ENCODE results near the gene VIPR2.
"Not testable (repeated sequence)": the region's sequence is repeated elsewhere in the genome, so short reads cannot be mapped to it uniquely, and the experiment has no call there.

Gene VIPR2

GRCh38 chr7:159144758-159145489, at the start of gene VIPR2:
TSS of gene VIPR2 (minus strand) at chr7:159144867. CDS start at chr7:159144771, 96 bp downstream.
- no peak for DNase-seq

- no peak for DNase-seq
Observed at GRCh38 chr7:159193543-159194090, 49.0 kb upstream of the VIPR2 start.

- no peak for DNase-seq
Observed at GRCh38 chr7:159192725-159193453, 48.2 kb upstream of the VIPR2 start.

GRCh38 chr7:159192013-159192412, 47.3 kb upstream of the VIPR2 start:
- no peak for DNase-seq

- no peak for DNase-seq
Observed at GRCh38 chr7:159191236-159191635, 46.6 kb upstream of the VIPR2 start.

GRCh38 chr7:159188011-159188410, 43.3 kb upstream of the VIPR2 start:
- no peak for DNase-seq

GRCh38 chr7:159179241-159179640, 34.6 kb upstream of the VIPR2 start:
- DNase-seq = no peak

GRCh38 chr7:159177284-159177953, 32.8 kb upstream of the VIPR2 start:
- DNase-seq = no peak

- no peak for DNase-seq
Observed at GRCh38 chr7:159175792-159176191, 31.1 kb upstream of the VIPR2 start.

- DNase-seq = not testable (repeated sequence)
Observed at GRCh38 chr7:159175100-159175499, 30.4 kb upstream of the VIPR2 start.

- DNase-seq = no peak
Observed at GRCh38 chr7:159172400-159172799, 27.7 kb upstream of the VIPR2 start.

GRCh38 chr7:159169391-159169790, 24.7 kb upstream of the VIPR2 start:
- DNase-seq = no peak

GRCh38 chr7:159167139-159167538, 22.5 kb upstream of the VIPR2 start:
- DNase-seq = no peak

GRCh38 chr7:159166530-159166929, 21.9 kb upstream of the VIPR2 start:
- DNase-seq = no peak

GRCh38 chr7:159165352-159165751, 20.7 kb upstream of the VIPR2 start:
- no peak for DNase-seq

- DNase-seq = not testable (repeated sequence)
Observed at GRCh38 chr7:159163703-159164301, 19.1 kb upstream of the VIPR2 start.

- not testable (repeated sequence) for DNase-seq
Observed at GRCh38 chr7:159162050-159162626, 17.5 kb upstream of the VIPR2 start.

- no peak for DNase-seq
Observed at GRCh38 chr7:159160450-159160849, 15.8 kb upstream of the VIPR2 start.

- no peak for DNase-seq
Observed at GRCh38 chr7:159159731-159160130, 15.1 kb upstream of the VIPR2 start.

GRCh38 chr7:159158888-159159405, 14.3 kb upstream of the VIPR2 start:
- DNase-seq = no peak

GRCh38 chr7:159158125-159158887, 13.6 kb upstream of the VIPR2 start:
- no peak for DNase-seq

- DNase-seq = no peak
Observed at GRCh38 chr7:159157714-159158113, 13.0 kb upstream of the VIPR2 start.

Measured in NCI-H2081 (cell line).